GM18858 (cell line): ENCODE measurements around the gene SP5.
"Not testable (repeated sequence)": the region's sequence is repeated elsewhere in the genome, so short reads cannot be mapped to it uniquely, and the experiment has no call there.

Source experiments
- ATAC-seq: cut with Tn5 transposase; IDR thresholded peaks from one replicate; pipeline ENCODE4 v1.9.1; 2021; ENCODE audit not compliant: unreplicated experiment

Gene SP5

DNA sequence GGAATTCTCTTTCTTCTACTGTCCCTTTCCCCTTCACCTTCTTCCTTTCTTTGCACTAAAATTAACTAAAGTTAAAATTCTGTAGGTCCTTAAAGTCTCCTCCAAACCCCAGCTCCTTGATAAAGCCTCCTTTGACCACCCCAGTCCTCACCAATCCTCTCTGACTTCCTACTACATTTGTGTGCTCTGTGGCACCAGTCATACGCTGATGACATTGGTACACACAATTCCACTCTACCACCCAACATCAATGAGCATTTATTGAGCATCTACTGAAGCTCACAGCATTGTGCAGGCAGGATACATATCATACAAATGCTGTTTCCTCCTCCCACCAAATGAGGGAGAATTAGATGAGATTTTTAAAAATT, 4.5 kb upstream of the SP5 start:
- ATAC-seq, result no peak

DNA sequence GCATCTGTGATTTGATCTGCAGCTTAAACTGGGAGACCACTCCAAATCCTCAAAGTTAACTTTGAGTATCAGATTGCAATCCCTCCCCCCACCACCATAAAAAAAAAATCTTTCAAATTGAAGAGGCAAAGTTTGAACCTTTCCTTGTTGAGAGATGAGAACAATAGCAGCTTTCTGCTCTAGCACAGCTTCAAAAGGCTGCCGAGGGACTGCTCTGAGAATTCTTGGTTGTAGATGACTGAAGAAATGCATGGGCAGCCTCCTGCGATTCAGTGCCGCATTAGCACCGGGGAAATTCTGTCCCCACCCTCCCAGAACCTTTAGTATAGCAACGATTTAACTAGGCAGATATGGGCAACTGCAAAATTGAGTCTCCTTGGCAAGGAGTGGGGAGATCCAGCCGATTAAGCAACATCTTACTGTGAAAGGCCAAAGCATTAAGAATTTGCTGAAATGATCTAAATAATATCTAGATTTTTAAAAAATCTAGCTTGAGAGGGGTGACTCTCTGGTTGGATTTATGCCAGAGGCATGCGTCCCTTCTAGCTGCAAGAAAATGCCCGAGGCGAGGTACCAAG, 3.9 kb upstream of the SP5 start:
- no peak for ATAC-seq

DNA sequence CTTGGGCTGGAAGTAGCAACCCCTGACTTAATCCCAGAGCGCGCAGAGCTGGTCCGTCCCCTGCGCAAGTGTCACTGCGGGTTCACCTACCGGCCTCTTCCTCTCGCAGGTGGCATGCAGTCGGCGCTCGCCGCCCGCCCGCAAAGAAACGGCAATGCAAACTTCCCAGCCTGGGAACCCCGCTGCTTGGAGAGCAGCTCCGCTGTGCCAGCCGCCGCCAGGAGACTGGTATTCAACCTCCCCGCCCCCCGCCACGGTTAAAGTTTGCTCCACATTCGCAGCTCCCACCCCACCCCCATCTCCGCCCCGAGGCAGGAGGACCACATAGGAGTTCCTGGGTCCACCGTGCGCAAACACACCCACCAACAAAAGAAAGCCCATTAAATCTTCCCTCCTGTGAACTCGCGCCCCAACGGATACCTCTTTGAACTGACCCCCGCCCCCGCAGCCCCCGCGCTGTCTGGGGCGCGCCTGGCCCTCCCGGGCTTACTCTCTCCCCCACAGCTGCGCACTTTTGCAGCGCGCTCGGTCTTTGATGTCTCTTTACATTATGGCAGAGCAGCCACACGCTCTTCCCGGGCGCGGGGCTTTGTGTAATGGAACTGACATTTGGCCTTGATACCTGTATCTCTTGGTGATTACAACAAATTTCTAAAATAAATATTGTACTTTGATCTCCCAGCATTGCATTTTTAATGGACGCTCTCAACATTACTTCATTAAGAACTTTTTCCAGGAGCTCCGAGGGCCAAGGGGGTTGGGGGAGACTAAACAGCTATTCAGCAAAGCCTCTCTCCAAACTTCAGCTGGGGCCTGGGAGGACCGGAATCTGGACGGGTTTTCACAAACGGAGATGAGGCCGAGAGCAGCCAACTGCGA, 3.1 kb upstream of the SP5 start:
- ATAC-seq, result no peak

GRCh38 chr2:170712653-170713542, 2.2 kb upstream of the SP5 start:
- no peak for ATAC-seq

GRCh38 chr2:170713543-170714380, 1.4 kb upstream of the SP5 start:
- ATAC-seq, result no peak

DNA sequence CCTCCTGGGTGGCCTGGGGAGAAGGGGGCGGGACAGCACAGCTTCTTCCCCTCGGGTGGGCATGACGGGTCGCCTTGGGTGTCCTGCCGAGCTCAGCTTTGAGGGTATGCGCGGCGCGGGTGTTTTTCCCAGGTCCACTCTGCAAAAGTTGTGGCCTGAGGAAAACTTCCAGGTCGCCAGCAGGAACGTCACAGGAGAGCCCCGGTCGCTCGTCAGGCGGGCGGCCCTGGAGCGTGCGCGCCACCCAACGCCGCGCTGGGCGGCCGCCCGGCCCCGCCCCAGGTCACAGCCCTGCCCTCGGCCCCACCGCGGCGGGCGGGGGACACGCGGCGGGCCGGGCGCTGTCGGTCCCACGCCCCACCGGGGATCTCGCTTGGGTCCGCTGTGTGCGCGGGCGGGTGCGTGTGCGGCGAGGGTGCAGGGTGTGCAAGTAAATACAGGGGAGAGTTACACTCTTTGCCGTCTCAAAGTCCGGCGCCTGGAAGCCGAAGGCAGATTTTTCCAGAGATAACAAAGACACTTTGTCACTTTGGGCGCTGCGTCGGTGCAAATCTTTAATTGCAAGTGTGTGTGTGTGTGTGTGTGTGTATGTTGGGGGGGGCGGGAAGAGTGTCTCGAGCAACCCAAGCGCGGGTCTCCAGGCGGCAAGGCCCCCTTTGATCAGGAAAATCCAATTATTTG, 616 bp upstream of the SP5 start:
- ATAC-seq, result no peak

DNA sequence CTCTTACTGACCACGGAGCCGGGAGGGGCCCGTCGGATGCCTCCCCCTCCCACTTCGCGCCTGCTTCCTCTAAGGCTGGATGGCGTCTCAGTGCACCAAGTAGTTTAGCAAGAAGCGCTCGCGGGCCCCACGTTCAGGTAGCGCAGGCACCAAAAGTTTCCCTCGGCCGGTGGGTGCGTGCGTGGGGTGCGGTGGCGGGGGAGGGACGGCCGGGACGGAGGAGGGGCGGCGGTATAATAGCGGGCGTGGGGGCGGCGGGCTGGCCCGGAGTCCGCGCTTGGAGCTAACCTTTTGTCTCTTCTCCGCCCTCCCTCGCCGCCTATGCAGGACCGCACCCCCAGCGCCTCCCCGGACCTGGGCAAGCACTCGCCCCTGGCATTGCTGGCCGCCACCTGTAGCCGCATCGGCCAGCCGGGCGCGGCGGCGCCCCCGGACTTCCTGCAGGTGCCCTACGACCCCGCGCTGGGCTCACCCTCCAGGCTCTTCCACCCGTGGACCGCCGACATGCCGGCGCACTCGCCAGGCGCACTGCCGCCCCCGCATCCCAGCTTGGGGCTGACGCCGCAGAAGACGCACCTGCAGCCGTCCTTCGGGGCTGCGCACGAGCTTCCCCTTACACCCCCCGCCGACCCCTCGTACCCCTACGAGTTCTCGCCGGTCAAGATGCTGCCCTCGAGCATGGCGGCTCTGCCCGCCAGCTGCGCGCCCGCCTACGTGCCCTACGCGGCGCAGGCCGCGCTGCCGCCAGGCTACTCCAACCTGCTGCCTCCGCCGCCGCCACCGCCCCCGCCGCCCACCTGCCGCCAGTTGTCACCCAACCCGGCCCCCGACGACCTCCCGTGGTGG, 1.0 kb downstream of the SP5 start:
- ATAC-seq, result no peak

DNA sequence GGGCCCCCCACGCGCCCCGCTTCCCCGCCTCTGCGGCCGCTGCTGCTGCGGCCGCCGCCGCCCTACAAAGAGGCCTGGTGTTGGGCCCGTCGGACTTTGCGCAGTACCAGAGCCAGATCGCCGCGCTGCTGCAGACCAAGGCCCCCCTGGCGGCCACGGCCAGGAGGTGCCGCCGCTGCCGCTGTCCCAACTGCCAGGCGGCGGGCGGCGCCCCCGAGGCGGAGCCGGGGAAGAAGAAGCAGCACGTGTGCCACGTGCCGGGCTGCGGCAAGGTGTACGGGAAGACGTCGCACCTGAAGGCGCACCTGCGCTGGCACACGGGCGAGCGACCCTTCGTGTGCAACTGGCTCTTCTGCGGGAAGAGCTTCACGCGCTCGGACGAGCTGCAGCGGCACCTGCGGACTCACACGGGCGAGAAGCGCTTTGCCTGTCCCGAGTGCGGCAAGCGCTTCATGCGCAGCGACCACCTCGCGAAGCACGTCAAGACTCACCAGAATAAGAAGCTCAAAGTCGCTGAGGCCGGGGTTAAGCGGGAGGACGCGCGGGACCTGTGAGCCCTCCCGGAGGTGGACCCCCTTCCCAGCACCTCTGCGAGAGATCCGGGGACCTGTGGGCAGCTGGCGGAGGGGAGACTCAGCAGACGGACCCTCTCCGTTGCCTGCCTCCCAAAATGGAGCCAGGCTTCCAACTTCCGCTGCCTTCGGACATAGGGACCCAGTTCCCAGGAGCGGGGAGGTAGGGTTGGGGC, 1.9 kb downstream of the SP5 start:
- no peak for ATAC-seq

- no peak for ATAC-seq
Observed at GRCh38 chr2:170717599-170717963, 2.4 kb downstream of the SP5 start.

DNA sequence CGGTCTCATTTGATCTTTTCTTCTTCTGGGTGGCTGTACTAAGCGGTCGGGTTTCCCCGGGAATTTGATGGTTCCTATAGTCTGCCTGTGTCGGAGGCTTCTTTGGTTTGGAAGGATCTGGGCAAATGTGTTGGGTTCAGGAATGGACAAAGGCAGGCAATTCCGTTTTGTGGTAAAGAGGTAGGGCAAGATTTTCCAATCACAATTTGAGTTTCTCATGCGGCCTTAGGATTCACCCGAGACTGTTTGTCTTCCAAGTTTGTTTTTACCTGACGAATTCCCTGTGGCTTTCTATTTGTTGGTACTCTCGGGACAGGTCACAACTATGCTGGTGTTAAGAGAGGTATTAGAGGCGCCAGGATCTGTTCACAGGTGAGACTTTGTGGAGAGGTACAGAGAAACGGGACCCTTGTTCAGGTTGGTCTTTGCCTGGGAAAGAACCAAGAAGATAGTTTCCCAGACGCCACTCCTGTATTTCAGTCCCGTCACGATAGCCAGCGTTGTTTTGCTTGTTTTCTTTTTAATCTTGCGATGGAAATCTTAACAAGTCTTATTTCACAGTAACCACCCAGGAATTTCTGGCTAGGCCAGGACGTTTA, 3.0 kb downstream of the SP5 start:
- ATAC-seq, result no peak

GRCh38 chr2:170719810-170720209, 4.7 kb downstream of the SP5 start:
- no peak for ATAC-seq

DNA sequence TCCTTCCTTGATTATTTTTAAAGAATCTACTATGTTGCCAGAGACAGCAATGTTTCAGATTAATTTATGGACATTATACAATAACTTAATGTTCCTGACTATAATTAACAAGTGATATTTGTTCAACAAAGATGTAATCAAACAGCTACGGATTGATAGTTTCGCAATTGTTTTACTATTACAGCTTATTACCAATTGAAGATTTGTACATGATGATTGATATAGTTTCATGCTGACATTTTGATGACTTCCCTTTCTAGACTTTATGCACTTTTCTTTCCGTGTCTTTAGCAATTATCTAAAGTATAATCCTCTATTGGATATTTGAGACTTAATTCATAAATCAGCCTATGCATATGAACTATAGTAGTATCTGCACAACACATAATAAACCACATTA, 6.5 kb downstream of the SP5 start:
- no peak for ATAC-seq

DNA sequence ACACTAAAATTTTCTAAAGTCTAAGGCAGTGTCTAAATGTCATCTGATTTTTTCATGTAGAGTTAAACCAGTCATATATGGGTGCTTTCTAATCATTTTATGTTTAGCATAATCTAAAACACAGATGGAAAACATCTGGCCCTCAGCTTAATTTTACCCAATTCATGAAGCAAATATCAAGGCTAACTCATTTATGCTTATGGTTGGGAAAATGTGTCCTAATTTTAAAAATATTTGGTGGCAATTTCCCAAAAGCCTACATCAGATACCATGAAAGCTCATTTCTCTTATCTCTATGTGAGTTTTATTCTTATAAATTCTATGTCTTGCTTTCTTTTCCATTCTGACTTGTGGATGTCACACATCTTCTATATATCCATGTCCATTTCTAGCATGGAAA, 7.2 kb downstream of the SP5 start:
- ATAC-seq, result no peak

DNA sequence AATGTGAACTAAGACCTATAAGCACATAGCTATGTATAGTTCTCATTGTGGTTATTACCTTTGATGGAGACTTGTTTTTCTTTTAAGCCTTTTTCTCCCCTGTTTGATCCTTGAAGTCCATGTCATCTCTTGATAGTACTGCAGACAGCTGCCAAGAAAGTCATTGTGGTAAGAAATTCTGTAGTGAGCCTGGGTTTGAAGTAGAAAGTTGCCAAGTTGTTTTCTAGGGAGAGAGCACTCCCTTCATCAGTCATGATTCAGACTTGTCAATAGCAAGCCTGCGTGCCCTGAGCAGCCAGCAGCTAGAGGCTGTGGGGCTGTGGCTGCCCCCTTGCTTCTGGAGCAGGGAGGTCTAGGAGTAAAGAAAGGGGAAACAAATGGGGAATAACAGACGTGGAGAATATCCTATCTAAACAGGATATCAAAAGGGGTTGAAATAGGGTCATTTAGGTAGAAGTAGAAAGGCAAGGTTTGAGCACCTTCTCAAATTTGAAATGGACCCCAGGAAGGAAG, 8.4 kb downstream of the SP5 start:
- no peak for ATAC-seq

DNA sequence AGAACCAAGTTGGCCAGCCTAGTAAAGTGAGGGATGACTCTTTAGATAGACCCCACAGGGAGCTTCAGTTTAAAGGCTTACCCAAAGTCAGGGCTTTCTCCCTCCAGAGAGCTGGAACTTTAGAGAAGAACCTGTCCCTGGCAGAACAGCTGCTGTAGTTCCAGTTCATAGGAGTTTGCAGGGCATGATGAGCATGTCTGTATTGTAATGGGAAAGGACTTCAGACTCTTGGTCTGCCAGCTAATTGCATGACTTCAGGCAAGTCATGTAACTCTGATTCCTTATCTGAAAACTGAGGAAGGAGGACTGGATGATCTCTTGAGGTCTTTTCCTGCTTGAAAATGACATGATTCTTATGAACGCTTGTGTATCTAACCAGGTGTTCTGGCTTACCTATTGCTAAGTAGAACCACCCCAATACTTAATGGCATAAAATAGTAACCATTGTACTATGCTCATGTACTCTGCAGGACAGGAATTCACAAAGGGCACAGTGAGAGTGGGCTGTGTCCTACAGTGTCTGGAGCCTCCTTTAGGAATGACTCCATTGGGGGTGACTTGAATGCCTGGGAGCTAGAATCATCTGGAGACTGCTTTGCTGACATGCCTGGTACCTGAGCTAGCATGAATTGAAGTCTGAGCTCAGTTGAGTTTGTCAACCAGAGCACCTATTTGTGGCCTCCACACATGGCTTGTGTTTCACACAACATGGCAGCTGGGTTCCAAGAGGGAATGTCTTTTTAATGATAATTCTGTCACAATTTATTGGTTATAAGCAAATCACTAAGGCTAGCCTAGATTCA, 18.9 kb downstream of the SP5 start:
- ATAC-seq, result no peak

- not testable (repeated sequence) for ATAC-seq
Observed at GRCh38 chr2:170734601-170735000, 19.5 kb downstream of the SP5 start.

- no peak for ATAC-seq
Observed at GRCh38 chr2:170736628-170737027, 21.5 kb downstream of the SP5 start.
